C4-2B (cell line): ENCODE data around the gene FASTKD2.
"Not testable (repeated sequence)": the region's sequence is repeated elsewhere in the genome, so short reads cannot be mapped to it uniquely, and the experiment has no call there.

ENCODE experiments used
- CTCF ChIP-seq: fragments of 450-650 bp; conservative IDR thresholded peaks from 2 replicates; pipeline ENCODE4 v1.5.1; 2017; ENCODE audit warnings: mild to moderate bottlenecking
- ZFX ChIP-seq: fragments of 450-650 bp; IDR thresholded peaks from 2 replicates; pipeline ENCODE4 v1.6.1; 2017

- not testable (repeated sequence) for TF ChIP-seq ZFX, CTCF
Measured at GRCh38 chr2:206807624-206808023, 42.2 kb downstream of the FASTKD2 start.
